ENCODE results near the gene RELN.

GRCh38 chr7:103528152-103528551 lies 461.3 kb downstream of the RELN start:
- TF ChIP-seq CTCF (IDR thresholded peaks at IDR 0.05; ENCODE audit: low read depth, low read length) (no peak), MYC (IDR thresholded peaks at IDR 0.05; ENCODE audit: low read depth, low read length) (no peak), POLR2A (IDR thresholded peaks at IDR 0.05; ENCODE audit: extremely low read depth, insufficient read length) (no peak), MAX (IDR thresholded peaks at IDR 0.05; ENCODE audit: low read depth, low read length) (no peak)
